GM03348 (cell line): ENCODE data around the gene MAML3.

Experiments used
- DNase-seq: peaks from one replicate; pipeline ENCODE4 v3.0.0; 2012; ENCODE audit warnings: low spot score

MAML3 gene

GRCh38 chr4:140003876-140004548, 150.0 kb downstream of the MAML3 start:
- DNase-seq: no peak

- DNase-seq: no peak
Measured at GRCh38 chr4:140000232-140000631, 153.8 kb downstream of the MAML3 start.

GRCh38 chr4:139988863-139989765, 164.9 kb downstream of the MAML3 start:
- DNase-seq: peak; percentile 91

- no peak for DNase-seq
Measured at GRCh38 chr4:139987502-139987850, 166.5 kb downstream of the MAML3 start.

GRCh38 chr4:139986689-139987501, 167.1 kb downstream of the MAML3 start:
- DNase-seq: no peak

GRCh38 chr4:139986106-139986505, 167.9 kb downstream of the MAML3 start:
- no peak for DNase-seq

GRCh38 chr4:139985401-139985800, 168.6 kb downstream of the MAML3 start:
- DNase-seq: no peak

GRCh38 chr4:139984471-139984870, 169.5 kb downstream of the MAML3 start:
- DNase-seq: no peak

GRCh38 chr4:139978692-139979091, 175.3 kb downstream of the MAML3 start:
- no peak for DNase-seq

- DNase-seq: no peak
Measured at GRCh38 chr4:139977838-139978609, 176.0 kb downstream of the MAML3 start.

GRCh38 chr4:139975830-139976272, 178.1 kb downstream of the MAML3 start:
- peak; percentile 58 for DNase-seq

GRCh38 chr4:139973616-139974015, 180.4 kb downstream of the MAML3 start:
- no peak for DNase-seq

- DNase-seq: no peak
Measured at GRCh38 chr4:139973015-139973414, 181.0 kb downstream of the MAML3 start.

GRCh38 chr4:139972305-139972704, 181.7 kb downstream of the MAML3 start:
- DNase-seq: no peak

- no peak for DNase-seq
Measured at GRCh38 chr4:139971111-139971510, 182.9 kb downstream of the MAML3 start.

- DNase-seq: no peak
Measured at GRCh38 chr4:139969635-139970266, 184.2 kb downstream of the MAML3 start.

- no peak for DNase-seq
Measured at GRCh38 chr4:139968831-139969230, 185.2 kb downstream of the MAML3 start.

GRCh38 chr4:139966383-139966782, 187.6 kb downstream of the MAML3 start:
- no peak for DNase-seq

GRCh38 chr4:139965789-139966188, 188.2 kb downstream of the MAML3 start:
- no peak for DNase-seq

GRCh38 chr4:139963708-139964107, 190.3 kb downstream of the MAML3 start:
- DNase-seq: no peak

- no peak for DNase-seq
Measured at GRCh38 chr4:139962130-139962684, 191.8 kb downstream of the MAML3 start.
